ENCODE results near the gene DIPK1A. TPM values are rescaled to one million over a fixed set of nuclear protein-coding genes. Genes with fewer than 3 reads are reported as not detected.

The DIPK1A gene
- total and polyA plus RNA-seq, 3 donors from 2014 or later, result 14.7 to 25.4 (median 21.4) TPM

GRCh38 chr1:92998821-92999220, 37.6 kb upstream of the DIPK1A start:
- Histone ChIP-seq H3K27me3 (no peaks in the 10 kb centered on the region), H3K4me3 (no peak overlapping the region), H3K36me3 (ENCODE audit: low read depth, missing control alignments) (no peaks in the 10 kb centered on the region), H3K27ac (no peak overlapping the region), H3K4me1 (peaks cover 15% of the 10 kb centered on the region), H3K9me3 (no peaks in the 10 kb centered on the region)
- DNase-seq, result no peak
- intact Hi-C loops (cut with DNase I; ENCODE audit: low total_unique reads), result no loop called here
- TF ChIP-seq CTCF (IDR thresholded peaks at IDR 0.05) (no peak), POLR2A (IDR thresholded peaks at IDR 0.05) (no peak)
- 97 to 100% methylated on average over 2 to 5 of the region's 5 CpGs for WGBS, 2 donors

- Histone ChIP-seq H3K9me3 (no peaks in the 10 kb centered on the region), H3K4me1 (peaks cover 12% of the 10 kb centered on the region), H3K27me3 (no peaks in the 10 kb centered on the region), H3K36me3 (ENCODE audit: low read depth, missing control alignments) (no peaks in the 10 kb centered on the region), H3K27ac (no peak overlapping the region), H3K4me3 (no peak overlapping the region)
- TF ChIP-seq POLR2A (IDR thresholded peaks at IDR 0.05) (no peak), CTCF (IDR thresholded peaks at IDR 0.05) (no peak)
- DNase-seq, result no peak
- intact Hi-C loops (cut with DNase I; ENCODE audit: low total_unique reads), result no loop called here
- WGBS, 2 donors, result 87% methylated on average over 8 of the region's 8 CpGs
Measured at GRCh38 chr1:92995441-92996430, 34.5 kb upstream of the DIPK1A start.

- 62 to 67% methylated on average over 5 of the region's 5 CpGs for WGBS, 2 donors
Measured at GRCh38 chr1:92994105-92994712, 32.9 kb upstream of the DIPK1A start.

GRCh38 chr1:92993581-92993980, 32.3 kb upstream of the DIPK1A start:
- no peaks in the 10 kb centered on the region for H3K27me3 ChIP-seq
- H3K36me3 ChIP-seq (ENCODE audit: low read depth, missing control alignments), result no peaks in the 10 kb centered on the region
- H3K9me3 ChIP-seq, result no peaks in the 10 kb centered on the region
- WGBS, 2 donors, result 95 to 100% methylated on average over 1 of the region's 1 CpG
- no peak overlapping the region for H3K4me3 ChIP-seq
- intact Hi-C loops (cut with DNase I; ENCODE audit: low total_unique reads), result loop anchor here (5.0 kb wide), 1 partner anchor 136 kb away; no protein-coding TSS in a partner anchor
- TF ChIP-seq POLR2A (IDR thresholded peaks at IDR 0.05) (no peak), CTCF (IDR thresholded peaks at IDR 0.05) (no peak)
- DNase-seq, result no peak
- H3K4me1 ChIP-seq, result peaks cover 4% of the 10 kb centered on the region
- no peak overlapping the region for H3K27ac ChIP-seq

More at GRCh38 chr1:92994105-92994712, 32.9 kb upstream of the DIPK1A start:
- no peak overlapping the region for H3K4me3 ChIP-seq
- H3K27me3 ChIP-seq, result no peaks in the 10 kb centered on the region
- intact Hi-C loops (cut with DNase I; ENCODE audit: low total_unique reads), result loop anchor here (5.0 kb wide), 1 partner anchor 137 kb away; no protein-coding TSS in a partner anchor
- peaks cover 4% of the 10 kb centered on the region for H3K4me1 ChIP-seq
- no peaks in the 10 kb centered on the region for H3K36me3 ChIP-seq (ENCODE audit: low read depth, missing control alignments)
- no peaks in the 10 kb centered on the region for H3K9me3 ChIP-seq
- TF ChIP-seq CTCF (IDR thresholded peaks at IDR 0.05), result peak; percentile 91 to 97 (median 94)
- no peak for TF ChIP-seq POLR2A (IDR thresholded peaks at IDR 0.05)
- peak; percentile 93 for DNase-seq
- H3K27ac ChIP-seq, result no peak overlapping the region
